ENCODE results near the gene BTBD1. TPM values are rescaled to one million over a fixed set of nuclear protein-coding genes. Genes with fewer than 3 reads are reported as not detected.
"Not testable (repeated sequence)": the region's sequence is repeated elsewhere in the genome, so short reads cannot be mapped to it uniquely, and the experiment has no call there.

Gene BTBD1
- polyA plus RNA-seq, 4 donors = 64.3 to 81.0 (median 79.8) TPM

DNA sequence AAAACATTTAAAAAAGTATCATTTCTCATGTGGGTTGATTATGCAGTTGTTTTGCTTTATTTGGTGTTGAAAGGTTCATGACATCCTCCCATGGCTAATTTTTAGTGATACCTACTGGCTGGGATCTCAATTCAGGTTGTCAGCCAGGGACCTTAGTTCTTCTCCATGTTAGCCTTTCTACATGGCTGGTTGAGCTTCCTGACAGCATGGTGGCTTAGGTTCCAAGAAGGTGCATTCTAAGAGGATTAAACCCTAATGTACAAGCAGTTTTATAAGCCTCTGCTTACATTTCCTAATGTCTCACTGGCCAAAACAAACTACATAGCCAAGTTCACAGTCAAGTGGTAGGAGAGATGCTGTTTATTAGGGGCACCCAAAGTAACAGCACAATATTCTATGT is 31.0 kb upstream of the BTBD1 start:
- DNase-seq (ENCODE audit: low read depth in 4 of 4, low spot score in 3 of 4) = no peak

GRCh38 chr15:83094583-83094982 is 27.5 kb upstream of the BTBD1 start:
- no peak for DNase-seq (ENCODE audit: low read depth in 4 of 4, low spot score in 3 of 4)

- DNase-seq (ENCODE audit: low read depth in 4 of 4, low spot score in 3 of 4) = no peak
Observed at GRCh38 chr15:83092309-83092976, 25.4 kb upstream of the BTBD1 start.

DNA sequence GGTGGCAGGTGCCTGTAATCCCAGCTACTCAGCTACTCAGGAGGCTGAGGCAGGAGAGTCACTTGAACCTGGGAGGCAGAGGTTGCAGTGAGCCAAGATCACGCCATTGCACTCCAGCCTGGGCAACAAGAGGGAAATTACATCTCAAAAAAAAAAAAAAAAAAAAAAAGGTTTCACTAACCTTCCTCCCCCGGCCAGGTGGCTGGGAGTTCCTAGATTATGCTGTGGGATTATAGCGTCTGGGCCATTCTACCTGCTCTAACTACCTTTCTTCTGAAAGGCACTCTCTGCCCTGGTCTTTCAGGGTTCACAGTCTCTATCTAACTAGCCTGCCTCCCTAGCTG is 24.9 kb upstream of the BTBD1 start:
- not testable (repeated sequence) for DNase-seq (ENCODE audit: low read depth in 4 of 4, low spot score in 3 of 4)

GRCh38 chr15:83090465-83090864 is 23.4 kb upstream of the BTBD1 start:
- no peak for DNase-seq (ENCODE audit: low read depth in 4 of 4, low spot score in 3 of 4)

DNA sequence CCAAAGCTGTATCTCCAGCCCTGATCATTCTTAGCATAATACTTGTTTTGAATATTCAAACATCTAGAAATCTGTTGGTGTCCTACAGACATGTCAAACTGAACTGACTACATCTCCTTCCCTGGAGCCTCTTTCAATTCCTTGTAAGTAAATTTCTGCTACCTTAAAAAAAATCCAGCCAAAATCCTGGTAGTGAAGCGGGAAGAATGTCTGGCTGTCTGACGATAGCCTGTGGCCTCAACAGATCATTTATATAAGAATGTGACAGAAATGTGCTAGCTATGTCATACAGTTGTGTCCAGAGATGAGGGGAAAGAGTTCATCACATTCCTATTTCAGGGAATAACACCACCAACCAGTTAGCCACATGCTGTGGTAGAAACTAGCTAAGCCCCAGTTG is 21.8 kb upstream of the BTBD1 start:
- no peak for DNase-seq (ENCODE audit: low read depth in 4 of 4, low spot score in 3 of 4)

DNA sequence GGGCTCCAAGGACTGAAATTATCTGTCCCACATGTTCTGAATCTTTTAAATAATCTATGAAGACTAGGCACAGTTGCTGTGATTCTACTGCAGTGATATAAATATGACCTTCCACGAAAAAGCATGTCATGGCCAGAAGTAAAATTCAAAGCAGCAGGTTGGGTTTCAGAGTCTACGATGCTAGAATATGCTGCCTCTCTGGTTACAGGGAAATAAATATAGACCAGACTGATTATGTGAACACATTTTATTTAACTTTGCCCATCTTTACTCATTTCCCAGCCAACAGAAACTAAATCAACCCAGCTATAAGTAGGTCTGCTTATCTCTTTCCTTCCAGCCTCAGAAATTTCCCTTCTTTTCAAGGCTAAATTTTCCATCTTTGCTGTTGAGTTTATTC is 20.5 kb upstream of the BTBD1 start:
- DNase-seq (ENCODE audit: low read depth in 4 of 4, low spot score in 3 of 4) = no peak

DNA sequence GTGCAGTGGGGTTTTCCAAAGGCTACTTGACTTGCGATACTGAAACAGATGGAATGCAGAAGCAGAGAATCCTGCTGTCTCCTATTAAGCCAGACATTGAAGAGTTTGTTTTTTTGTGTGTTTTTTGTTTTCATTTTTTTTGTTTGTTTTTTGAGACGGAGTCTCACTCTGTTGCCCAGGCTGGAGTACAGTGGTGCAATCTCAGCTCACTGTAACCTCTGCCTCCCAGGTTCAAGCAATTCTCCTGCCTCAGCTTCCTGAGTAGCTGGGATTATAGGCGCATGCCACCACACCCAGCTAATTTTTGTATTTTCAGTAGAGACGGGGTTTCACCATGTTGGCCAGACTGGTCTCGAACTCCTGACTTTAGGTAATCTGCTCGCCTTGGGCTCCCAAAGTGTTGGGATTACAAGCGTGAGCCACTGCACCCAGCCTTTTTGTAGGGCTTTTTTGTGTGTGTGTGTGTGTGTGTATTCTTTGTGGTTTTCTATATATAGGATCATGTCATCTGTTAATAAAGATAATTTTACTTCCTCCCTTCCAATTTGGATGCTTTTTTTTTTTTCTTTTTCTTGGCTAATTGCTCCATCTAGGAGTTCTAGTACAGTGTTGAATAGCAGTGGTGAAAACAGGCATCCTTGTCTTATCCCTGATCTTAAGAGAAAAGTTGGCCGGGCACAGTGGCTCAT is 19.0 kb upstream of the BTBD1 start:
- not testable (repeated sequence) for DNase-seq (ENCODE audit: low read depth in 4 of 4, low spot score in 3 of 4)

GRCh38 chr15:83085461-83085860 is 18.4 kb upstream of the BTBD1 start:
- not testable (repeated sequence) for DNase-seq (ENCODE audit: low read depth in 4 of 4, low spot score in 3 of 4)

GRCh38 chr15:83082730-83083386 is 15.8 kb upstream of the BTBD1 start:
- no peak for DNase-seq (ENCODE audit: low read depth in 4 of 4, low spot score in 3 of 4)

DNA sequence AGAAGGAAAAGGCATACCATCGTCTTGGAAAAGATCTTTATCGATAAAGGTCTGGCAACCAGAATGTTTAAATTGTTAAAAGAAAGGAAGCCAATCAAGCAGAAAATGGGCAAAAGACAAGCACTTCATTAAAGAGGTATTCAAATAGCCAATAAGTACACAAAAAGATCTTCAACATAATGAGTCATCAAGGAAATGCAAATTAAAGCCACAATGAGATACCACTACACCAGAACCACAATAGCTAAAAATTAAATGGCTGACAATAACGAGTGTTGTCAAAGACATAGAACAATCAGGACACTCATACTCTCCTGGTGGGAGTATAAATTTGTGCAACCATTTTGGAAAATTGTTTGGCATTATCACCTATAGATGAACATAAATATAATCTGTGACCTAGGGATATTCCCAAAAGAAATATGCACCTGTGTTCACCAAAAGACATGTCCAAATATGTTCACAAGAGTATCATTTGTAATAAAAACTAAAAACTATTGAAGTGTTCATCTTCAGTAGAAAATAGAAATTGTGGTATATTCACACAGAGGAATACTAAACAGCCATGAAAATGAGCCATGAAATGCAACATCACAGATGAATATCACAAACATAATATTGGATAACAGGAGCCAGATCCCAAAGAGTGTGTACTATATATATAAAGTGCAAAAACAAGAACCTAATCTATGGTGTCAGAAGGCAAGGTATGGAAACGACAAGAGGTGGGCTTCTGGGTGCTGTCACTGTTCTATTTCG is 14.4 kb upstream of the BTBD1 start:
- no peak for DNase-seq (ENCODE audit: low read depth in 4 of 4, low spot score in 3 of 4)

DNA sequence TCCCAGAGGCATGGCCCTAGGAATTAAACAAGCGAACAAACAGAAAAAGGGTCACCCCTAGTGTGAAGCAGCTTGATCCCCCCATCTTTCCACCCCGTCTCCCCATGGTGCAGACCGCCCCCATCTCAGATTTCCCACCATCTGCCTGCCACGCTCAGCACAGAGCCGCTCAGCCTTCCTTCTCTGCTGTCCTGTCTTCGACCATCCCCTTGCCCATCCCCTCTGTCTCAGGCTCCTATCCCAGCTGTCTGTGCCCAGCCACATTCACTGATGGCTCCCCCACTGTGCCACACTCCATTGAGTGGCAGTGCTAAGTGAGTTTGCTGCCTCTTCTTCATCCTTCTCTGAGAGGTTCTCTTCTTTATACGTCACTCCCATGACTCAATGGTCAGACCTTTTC is 11.7 kb upstream of the BTBD1 start:
- DNase-seq (ENCODE audit: low read depth in 4 of 4, low spot score in 3 of 4) = no peak

DNA sequence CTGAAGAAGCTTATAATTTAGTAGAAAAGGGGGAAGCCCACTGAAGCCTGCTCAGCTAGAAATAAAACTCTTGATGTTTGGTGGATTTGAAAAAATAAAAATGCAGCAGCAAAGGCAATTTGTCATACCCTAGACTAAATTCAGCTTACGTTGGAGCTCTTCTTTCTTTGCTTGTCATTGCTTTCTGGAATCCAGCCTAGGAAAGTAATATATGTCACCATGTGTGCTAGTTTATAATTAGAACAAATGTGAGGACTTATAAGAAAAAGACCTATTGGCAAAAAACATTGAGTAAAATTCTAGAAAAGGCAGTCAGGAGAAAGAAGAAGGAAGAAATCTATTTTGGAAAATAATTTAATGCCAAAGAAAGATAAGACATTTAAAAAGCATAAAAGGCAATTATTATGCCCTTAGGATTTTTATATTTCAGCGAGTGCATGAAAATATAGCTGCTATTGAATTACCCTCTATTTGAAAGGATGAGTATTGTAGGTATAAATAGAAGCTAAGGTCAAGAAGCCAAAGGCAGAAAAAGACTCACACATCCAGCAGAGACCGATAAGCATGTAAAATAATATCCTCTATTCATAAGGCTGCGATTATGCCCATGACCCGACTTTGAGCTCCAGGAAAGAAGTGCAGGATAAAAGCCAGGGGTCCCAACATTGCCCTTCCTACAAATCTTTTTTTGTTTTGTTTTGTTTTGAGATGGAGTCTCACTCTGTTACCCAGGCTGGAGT is 10.6 kb upstream of the BTBD1 start:
- no peak for DNase-seq (ENCODE audit: low read depth in 4 of 4, low spot score in 3 of 4)

GRCh38 chr15:83069211-83069642 is 2.2 kb upstream of the BTBD1 start:
- DNase-seq (ENCODE audit: low read depth in 4 of 4, low spot score in 3 of 4) = not testable (repeated sequence)

GRCh38 chr15:83068054-83068453 is 1.0 kb upstream of the BTBD1 start:
- DNase-seq (ENCODE audit: low read depth in 4 of 4, low spot score in 3 of 4) = no peak

DNA sequence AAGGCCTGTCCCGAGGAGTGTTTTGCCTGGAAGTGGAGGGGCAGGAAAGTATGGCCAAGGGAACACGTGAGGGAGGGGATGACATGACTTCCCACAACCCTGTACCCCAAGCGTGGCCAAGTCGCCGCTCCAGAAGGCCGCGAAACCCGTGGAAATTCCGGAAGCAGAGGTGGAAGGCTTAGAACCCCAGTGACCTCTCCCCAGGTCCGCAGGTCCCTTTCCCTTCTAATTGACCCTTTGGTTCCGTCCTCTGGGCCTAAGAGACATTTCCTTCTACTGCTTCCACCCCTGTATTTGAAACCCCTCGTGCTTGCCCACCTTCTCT is 548 bp upstream of the BTBD1 start:
- DNase-seq (ENCODE audit: low read depth in 4 of 4, low spot score in 3 of 4) = no peak

GRCh38 chr15:83066034-83066733 is 868 bp downstream of the BTBD1 start:
- no peak for DNase-seq (ENCODE audit: low read depth in 4 of 4, low spot score in 3 of 4)

DNA sequence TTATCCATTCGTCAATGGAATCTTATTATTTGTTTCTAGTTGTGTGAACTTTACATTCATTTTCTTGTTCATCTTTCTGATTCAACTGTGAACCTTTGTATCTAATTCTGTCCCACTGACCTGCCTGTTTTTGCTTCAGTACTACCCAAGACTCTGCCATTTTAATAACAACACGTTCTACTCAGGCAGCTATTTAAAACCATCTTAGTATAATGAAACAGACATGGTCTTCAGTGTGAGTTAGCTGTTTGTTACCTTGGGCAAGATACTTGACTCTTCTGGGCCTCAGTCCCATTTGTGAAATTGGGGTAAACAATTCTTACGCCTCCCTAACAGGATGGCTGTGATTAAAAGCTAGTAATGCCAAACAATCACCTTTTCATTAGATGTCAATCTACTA is 1.6 kb downstream of the BTBD1 start:
- no peak for DNase-seq (ENCODE audit: low read depth in 4 of 4, low spot score in 3 of 4)

- no peak for DNase-seq (ENCODE audit: low read depth in 4 of 4, low spot score in 3 of 4)
Observed at GRCh38 chr15:83064859-83065258, 2.2 kb downstream of the BTBD1 start.

GRCh38 chr15:83063551-83063950 is 3.5 kb downstream of the BTBD1 start:
- no peak for DNase-seq (ENCODE audit: low read depth in 4 of 4, low spot score in 3 of 4)

All from right renal pelvis (tissue), 4 donors.